ENCODE measurements around the gene NALCN.

- TF ChIP-seq MAX (IDR thresholded peaks at IDR 0.05) (no peak), CREB1 (IDR thresholded peaks at IDR 0.05; ENCODE audit: low read depth) (no peak), TEAD4 (IDR thresholded peaks at IDR 0.05) (no peak), EP300 (IDR thresholded peaks at IDR 0.05; ENCODE audit: borderline replicate concordance) (no peak), CEBPB (IDR thresholded peaks at IDR 0.05) (no peak)
Observed at GRCh38 chr13:101058841-101059240, 357.5 kb downstream of the NALCN start.

Data from Ishikawa (cell line).